GM18907 (cell line): Measurements from ENCODE around the gene RBPJL.

Experiments used
- ATAC-seq: cut with Tn5 transposase; IDR thresholded peaks from one replicate; pipeline ENCODE4 v1.9.1; 2021; ENCODE audit warnings: mild to moderate bottlenecking, moderate library complexity; ENCODE audit not compliant: unreplicated experiment

Gene RBPJL

DNA sequence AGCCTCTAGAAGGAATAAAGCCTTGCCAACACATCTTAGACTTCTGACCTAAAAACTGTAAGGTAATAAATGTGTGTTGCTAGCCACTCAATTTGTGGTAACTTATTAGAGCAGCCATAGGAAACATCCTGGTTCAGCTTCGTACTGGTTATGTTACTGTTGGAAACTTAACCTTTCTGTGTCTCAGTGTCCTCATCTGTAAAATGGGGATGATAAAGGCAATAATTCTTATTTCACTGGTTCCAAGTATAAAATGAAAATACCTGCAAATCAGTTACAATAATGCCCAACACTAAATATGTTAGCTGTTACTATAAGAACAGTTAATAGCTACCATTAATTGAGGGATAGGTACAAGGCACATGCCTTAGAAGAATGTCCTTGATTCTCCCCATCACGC is 14.3 kb upstream of the RBPJL start:
- no peak for ATAC-seq

DNA sequence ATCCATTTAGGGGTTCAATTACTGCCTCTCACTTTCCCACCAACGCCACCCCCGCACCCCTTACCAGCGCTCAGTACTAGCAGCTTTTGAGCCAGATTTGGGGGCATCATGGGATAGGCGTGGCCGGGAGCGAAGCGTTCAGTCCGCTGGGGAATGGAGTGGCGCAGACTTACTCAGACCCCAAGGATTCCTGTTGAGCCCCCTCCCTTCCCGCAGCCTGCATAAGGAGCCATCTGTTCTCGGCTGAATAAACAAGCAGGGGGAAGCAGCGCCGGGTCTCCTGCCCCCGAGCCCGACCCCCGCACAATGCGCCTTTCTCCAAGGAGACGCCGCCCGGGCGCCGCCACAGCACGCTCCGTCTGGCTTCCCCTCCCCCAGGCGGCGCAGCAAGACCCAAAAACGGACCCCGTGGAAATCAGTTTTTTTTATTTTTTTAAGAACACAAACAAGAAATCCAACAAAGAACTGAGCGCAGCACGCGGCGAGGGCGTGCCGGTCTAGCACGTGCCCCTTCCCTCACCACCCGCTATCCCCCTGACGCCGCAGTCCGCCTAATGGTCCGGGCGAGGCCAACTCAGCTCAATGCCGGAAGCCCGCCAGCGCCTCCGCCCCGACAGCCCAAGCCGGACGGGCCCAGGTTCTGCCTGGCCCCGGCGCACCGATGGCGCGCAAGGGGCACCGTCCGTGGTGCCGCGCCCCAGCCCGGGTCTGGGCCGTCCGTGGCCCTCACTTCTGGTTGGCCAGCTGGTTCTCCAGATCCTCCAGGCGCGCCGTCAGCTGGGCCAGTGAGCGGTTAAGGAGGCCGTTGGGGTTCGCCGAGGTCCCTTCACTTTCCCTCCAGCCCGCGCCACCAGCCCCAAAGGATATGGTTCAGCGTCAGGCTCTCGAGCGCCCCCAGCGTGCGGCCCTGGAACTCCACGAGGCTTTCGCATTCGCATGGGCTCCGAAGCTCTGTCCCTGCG is 13.3 kb upstream of the RBPJL start:
- peak; percentile 60 for ATAC-seq

DNA sequence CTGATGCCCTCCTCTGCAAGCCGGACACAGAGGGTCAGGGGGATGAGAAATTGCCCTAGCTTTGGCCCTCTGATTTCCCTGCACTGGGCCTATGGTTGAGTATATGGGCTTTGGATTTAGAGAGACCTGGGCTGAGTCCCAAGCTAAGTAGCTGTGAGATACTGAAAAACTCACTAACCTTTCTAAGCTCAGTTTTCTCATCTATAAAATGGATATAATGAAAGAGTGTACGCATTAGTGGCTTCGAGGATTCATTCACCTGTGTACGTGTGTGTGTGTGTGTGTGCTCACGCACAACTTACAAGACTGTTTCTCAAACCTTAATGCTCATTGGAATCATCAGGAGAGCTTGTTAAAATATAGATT is 12.7 kb upstream of the RBPJL start:
- ATAC-seq, result no peak

DNA sequence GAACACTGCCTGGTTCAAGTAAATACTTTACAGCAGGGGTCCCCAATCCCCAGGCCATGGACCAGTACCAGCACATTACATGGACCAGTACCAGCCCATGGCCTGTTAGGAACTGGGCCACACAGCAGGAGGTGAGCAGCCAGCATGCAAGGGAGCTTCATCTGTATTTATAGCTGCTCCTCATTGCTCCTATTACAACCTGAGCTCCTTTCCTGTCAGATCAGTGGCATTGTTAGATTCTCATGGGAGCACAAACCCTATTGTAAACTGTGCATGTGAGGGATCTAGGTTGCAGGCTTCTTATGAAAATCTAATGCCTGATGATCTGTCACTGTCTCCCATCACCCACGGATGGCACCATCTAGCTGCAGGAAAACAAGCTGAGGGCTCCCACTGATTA is 12.0 kb upstream of the RBPJL start:
- ATAC-seq, result no peak

DNA sequence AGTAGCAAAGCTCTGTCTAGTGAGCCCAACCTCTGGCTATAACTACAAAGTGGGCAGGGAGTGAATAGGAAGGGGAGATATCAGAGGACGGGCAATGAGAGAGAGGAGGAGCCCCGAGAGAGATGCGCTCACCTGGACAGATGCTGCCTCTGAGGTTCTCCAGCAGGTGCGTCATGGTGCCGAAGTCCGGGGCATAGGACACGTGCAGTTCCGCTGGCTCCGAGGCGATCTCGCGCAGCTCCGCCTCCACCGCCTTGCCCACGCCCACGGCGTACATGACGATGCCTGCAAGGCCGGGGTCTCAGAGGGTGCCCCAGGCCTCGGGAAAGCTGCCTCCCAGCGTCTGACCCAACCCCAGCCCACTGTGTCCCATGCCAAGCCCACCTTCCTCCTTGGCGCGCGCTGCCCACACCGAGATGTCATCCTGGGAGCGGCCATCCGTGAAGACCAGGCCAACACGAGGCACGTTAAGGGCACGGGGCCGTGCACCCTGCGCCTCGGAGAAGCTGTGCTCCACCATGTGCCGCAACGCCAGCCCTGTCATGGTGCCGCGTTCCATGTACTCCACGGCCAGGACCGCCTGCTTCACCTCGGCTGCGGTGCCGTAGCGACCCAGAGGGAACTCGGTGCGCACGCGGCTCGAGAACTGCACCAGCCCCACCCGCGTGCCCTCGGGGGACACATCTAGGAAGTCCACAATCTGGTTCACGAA is 8.7 kb upstream of the RBPJL start:
- no peak for ATAC-seq

DNA sequence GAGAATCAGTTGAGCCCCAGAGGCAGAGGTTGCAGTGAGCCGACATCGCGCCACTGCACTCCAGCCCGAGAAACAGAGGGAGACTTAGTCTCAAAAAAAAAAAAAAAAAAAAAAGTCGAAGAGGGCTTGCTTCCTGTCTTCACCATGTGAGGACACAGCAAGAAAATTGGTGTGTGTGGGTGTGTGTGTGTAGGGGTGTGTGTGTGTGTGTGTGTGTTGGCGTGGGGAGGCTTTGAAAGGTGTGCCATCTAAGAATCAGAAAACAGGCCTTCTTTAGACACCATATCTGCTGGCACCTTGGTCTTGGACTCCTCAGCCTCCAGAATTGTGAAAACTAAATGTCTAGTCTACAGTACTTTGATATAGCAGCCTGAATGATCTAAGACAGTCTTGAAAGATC is 6.9 kb upstream of the RBPJL start:
- ATAC-seq, result no peak

DNA sequence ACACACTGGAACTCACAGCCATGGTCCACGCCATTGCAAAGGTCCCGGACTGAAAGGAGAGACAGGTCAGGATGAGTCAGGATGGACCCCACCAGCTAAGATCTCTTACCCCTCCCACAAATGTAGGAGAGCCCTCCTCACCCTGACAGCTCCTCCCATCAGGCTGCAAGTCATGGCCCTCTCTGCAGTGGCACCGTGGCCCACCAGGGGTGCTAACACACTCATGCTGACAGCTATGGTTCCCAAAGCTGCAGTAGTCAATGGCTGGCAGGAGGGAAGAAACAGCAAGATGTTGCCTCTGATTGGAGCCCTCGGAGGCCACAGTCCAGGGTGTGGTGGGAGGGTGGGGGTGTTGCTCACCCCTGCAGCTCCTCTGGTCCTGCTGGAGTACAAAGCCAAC is 5.7 kb upstream of the RBPJL start:
- no peak for ATAC-seq

DNA sequence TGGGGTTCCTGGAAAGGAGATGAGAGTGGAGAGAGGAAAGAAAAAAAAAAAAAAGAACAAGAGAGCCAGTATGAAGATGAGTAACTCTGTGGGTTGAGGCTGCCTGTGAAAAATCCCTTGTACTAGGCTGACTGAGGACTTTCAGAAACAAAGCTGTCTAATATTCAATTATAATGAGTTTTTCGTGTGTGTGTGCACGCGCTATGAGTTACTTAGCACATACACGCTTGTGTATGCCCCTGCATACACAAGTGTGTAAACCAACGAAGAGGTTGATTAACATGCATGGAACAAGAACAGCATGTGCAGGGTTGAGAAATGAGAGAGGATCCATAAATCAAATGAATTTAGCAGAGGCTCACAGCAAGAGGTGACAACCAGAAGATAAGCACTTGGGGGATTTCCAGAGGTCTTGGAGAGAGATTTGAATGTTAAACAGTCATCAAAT is 4.8 kb upstream of the RBPJL start:
- ATAC-seq, result no peak

DNA sequence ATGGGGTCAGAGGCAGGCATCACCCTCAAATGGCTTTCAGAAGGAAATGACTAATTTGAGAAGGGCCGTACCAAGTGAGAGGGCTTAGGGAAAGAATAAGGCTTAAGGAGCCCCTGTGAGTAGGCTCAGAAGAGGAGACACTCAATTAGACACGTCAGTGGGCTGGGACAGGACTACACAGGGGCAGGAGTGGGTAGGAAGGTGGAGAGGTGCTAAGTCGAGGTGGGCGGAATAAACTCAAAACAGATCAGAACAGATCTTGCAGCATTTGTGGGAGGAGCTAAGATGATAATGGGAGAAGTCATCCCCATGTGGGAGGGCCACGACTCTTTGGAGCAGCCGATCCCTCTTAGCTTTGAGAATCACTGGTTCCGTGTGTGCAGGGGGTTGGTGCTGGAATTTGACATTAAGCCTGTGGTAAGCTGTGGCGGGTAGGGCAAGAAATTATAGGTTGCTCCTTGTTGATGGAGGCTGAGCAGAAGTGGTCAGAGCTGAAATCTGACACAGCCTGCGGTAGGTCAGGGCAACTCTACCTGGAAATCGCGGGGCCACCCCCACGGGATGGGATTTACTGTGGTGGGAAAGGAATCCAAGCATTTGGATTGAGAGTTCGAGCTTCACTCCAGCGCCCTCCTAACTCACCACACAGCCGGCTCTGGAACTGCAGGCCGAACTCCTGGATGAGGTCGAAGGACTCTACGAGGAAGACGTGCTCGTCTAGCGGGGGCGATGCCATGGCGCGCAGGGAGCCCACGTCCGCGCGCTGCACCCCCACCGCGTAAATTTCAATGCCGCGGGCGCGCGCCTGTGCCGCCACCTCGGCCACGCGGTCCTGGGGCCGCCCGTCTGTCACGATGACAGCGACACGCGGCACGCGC is 2.8 kb upstream of the RBPJL start:
- ATAC-seq, result no peak

DNA sequence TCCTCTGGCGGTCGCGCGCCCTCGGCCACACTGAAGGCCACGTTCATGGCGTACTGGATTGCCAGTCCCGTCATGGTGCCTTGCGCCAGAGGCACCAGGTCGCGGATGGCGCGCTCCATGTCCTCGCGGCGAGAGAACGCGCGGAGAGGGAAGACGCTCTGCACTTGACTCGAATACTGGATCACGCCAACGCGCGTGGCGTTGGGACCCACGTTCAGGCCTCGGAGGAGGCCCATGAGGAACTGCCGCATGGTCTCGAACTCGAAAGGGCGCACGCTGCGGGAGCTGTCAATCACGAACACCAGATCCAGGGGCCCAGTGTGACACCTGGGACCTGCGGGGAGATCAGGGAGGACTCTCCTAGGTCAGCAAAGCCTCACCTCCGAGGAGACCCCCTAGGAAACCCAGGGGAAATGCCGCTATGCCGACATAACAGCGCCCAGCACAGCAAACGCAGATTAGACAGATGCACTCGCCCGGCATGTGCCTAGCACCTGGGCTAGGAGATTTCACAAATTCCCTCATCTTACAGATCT is 2.1 kb upstream of the RBPJL start:
- ATAC-seq, result no peak

DNA sequence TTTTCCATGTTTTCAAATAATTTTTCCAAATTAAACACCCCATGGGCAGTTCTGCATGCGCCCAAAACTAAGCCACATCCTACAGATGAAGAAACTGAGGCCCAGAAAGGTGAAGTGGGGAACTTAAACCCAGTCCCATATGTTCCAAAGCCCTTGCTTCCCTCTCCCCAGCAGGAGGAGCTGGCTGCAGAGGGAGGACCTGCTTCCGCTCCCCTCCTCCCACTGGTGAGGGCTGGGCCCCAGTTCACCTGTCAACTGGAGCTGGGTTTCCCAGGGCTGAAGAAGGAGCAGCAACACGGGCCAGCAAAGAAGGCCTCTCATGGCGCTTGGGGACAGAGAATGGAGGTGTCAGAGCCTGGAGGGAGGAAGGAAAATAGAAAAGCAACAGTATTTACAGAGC is 1.4 kb upstream of the RBPJL start:
- no peak for ATAC-seq

DNA sequence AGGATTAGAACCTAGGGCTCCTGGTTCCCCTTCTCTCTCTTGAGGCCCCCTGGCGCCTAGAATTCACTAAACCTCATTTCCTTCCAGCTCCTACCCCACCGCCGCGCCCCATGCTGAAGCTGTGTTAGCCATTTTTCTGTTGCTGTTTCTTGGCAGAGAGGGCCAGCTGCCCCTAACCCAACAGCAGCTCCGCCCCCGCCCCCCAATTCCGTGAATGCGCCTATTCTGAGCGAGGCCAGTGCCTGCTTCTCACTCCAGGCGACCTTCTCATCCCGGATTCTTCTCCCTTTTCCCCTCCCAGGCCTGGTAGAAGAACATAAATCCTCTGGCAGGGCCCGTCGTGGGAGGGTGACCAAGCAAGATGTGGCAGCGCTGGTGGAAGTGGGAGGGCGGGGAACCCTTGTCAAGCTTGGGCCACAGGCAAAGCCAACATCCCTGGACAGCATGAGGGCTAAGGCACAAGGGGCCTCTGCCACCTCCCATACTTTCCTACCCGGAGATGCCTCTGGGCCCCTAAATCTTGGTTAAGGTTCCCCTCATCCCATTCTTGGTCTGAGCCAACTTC is 518 bp downstream of the RBPJL start:
- ATAC-seq, result no peak

DNA sequence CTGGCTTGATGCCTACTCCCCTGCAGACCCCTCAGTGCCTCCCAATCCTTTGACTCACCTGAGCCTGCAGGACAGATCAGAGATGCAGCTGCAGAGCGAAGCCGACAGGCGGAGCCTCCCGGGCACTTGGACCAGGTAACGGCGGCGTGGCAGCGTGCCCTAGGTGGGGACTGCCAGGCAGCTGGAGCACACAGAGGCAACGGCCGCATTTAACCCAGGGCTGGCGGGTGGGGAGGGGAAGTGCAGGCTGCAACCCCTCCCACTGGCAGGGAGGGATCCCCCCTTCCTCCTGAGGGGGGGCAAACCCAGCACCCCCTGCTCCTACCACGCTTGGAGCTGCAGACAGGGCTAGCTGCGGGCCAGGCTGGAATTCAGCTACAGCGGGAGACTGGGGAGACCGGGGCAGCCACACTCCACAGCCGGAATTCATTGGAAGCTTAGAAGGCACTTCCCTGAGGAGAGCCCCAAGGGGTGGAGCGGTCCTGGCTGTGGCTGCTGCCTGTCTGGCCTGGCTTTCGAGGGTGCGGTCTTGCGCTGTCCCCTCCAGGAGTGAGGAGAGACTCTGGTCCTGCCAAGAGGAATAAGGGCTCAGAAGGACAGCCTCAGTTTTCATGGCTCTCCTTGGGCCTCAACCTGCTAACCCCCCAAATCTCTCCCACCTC is 1.6 kb downstream of the RBPJL start, which contains the start of gene MATN4:
Gene MATN4 (minus strand): TSS at position 183 of the 662 bp plus-strand sequence. CDS start 2,717 bp downstream, outside the sequence.
- ATAC-seq, result no peak

DNA sequence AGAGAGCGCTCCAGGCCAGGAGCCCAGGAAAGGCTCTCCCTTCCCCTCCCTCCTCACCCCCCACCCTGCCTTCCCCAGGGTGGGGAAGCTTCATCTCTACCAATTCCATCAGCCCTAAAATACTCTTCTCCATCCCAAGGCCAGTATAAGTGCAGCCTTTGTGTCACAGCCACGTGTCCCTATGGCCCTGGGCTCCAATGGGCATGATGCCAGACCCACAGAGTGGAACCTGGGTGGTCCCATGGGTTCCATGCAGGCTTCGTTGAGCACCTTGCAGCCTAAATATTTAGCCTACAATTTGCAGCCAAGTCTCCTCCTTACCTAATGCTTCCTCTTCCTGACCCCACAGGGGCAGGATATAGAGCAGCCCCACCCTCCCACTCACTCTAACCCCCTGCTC is 2.4 kb downstream of the RBPJL start:
- no peak for ATAC-seq

DNA sequence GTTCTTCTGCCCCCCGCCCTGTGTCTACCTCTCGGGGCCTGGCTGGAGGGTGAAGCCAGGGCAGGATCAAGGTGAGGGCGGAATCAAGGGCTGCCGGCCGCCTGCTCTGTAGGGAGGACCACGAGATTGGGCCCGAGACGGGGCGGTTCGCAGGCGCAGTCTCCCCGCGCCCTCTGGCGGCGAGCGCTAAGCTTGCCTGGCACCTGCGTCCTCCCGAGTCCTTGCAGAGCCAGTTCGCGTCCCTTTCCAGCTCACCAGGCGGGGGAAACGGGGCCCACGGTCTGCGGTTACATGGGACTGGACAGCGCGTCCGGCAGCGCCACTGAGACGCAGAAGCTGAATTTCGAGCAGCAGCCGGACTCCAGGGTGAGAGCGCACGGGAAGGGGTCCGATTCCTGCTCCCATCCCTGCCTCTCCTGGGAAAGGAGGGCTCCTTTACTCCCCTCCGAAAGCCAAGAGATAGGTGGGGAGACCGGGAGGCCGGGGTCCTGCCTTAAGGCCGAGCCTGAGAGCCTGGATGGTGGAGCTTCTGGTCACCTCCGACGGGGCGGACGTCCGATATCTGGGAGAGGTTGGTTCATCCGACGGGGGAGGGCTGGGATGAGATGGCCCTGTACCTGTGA is 5.1 kb downstream of the RBPJL start:
- ATAC-seq, result no peak

DNA sequence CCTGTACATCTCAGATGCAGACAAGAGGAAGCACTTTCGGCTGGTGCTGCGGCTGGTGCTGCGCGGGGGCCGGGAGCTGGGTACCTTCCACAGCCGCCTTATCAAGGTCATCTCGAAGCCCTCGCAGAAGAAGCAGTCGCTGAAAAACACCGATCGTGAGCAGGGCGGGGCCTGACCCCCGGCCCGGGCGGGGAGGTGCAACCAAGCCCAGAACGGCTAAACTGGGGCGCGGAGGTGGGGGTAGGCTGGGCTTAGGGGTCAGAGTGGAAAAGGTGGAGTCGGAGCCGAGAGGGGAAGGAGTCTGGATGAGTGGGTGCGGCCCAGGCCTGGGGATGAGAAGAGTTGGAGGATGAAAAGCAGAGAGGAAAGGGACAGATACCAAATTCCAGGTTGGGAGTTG is 5.6 kb downstream of the RBPJL start:
- ATAC-seq, result no peak

DNA sequence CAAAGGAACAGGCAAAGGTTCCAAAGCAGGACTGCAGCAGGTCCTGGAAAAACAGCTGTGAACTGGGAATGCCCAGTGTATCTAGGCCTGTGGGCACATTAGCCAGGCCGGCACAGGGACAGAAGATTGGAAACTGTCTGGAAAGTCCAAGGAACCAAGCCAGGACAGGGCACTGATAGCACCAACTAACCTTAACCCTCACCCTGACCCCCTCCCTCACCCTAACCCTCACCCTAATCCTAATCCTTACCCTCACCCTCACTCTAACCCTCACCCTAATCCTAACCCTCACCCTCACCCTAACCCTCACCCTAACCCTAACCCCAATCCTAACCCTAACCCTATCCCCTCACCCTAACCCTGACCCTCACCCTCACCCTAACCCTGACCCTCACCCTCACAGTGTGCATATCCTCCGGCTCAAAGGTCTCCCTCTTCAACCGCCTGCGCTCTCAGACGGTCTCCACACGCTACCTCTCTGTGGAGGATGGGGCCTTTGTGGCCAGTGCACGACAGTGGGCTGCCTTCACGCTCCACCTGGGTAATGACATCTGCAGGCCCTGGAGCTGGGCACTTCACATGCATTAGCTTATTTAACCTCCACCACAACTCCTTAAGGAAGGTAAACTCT is 6.5 kb downstream of the RBPJL start:
- ATAC-seq, result no peak

DNA sequence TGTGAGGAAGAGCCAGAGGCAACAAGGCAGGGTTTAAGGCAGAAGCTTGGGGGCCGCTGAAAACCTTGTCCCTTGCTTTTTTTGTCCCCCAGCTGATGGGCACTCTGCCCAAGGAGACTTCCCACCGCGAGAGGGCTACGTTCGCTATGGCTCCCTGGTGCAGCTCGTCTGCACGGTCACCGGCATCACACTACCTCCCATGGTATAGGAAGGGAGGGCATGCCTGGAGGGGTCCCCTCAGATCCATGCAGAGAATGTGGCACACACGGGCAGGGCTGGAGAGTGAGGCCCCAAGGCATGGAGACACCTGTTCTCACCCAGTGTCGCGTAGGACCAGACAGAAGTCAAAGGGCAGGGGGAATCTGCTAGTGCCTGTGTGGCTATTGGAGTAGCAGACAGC is 7.3 kb downstream of the RBPJL start:
- no peak for ATAC-seq

DNA sequence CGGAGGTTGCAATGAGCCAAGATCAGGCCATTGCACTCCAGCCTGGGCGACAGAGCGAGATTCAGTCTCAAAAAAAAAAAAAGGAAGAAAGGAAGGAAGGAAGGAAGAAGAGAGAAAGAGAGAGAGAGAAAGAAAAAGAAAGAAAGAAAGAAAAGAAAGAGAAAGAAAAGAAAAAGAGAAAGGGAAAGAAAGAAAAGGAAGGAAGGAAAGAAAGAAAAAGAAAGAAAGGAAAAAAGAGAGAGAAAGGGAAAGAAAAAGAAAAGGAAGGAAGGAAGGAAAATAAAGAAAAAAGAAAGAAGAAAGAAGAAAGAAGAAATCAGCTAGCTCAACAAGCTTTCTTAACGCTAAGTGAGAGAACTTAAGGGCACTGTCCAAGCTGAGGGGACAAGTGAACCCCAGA is 9.0 kb downstream of the RBPJL start:
- no peak for ATAC-seq
